RWPE2 (cell line): ENCODE results near the gene PEPD.

ENCODE experiments used
- ATAC-seq: fragments of 200-7000 bp; cut with Tn5 transposase; 3 replicates; pipeline ENCODE4 v1.9.1; 2021; ENCODE audit warnings: low read depth
- DNase-seq: peaks from one replicate; pipeline ENCODE4 v3.0.0-alpha.2; 2020; ENCODE audit warnings: low spot score
- H3K27ac ChIP-seq: fragments of 450-650 bp; 2 replicates; pipeline ENCODE4 v1.5.1; 2017; ENCODE audit warnings: mild to moderate bottlenecking; ENCODE audit not compliant: poor library complexity, severe bottlenecking
- H3K27me3 ChIP-seq: fragments of 250-450 bp; sonication (Bioruptor Pico); 2 replicates; pipeline ENCODE4 v1.5.1; 2021; ENCODE audit warnings: mild to moderate bottlenecking, moderate library complexity; ENCODE audit not compliant: insufficient read depth, poor library complexity, severe bottlenecking
- H3K36me3 ChIP-seq: fragments of 250-450 bp; sonication (Bioruptor Pico); 2 replicates; pipeline ENCODE4 v1.5.1; 2020; ENCODE audit warnings: low read depth, mild to moderate bottlenecking, moderate library complexity
- H3K4me1 ChIP-seq: fragments of 250-450 bp; sonication (Bioruptor Pico); 2 replicates; pipeline ENCODE4 v1.5.1; 2021; ENCODE audit warnings: mild to moderate bottlenecking, moderate library complexity; ENCODE audit not compliant: insufficient read depth, poor library complexity, severe bottlenecking
- H3K4me3 ChIP-seq: fragments of 250-450 bp; sonication (Bioruptor Pico); 2 replicates; pipeline ENCODE4 v1.5.1; 2021; ENCODE audit warnings: mild to moderate bottlenecking, moderate library complexity; ENCODE audit not compliant: severe bottlenecking
- H3K9me3 ChIP-seq: fragments of 250-450 bp; sonication (Bioruptor Pico); 2 replicates; pipeline ENCODE4 v1.5.1; 2021; ENCODE audit warnings: mild to moderate bottlenecking, moderate library complexity; ENCODE audit not compliant: severe bottlenecking
- CTCF ChIP-seq: fragments of 450-650 bp; IDR thresholded peaks from one replicate; pipeline ENCODE4 v1.5.1; 2017; ENCODE audit warnings: mild to moderate bottlenecking, moderate library complexity; ENCODE audit not compliant: poor library complexity, severe bottlenecking

Gene PEPD

GRCh38 chr19:33524024-33524664 lies 2.6 kb upstream of the PEPD start:
- Histone ChIP-seq H3K27ac (no peak overlapping the region), H3K4me1 (no peaks in the 10 kb centered on the region), H3K36me3 (no peaks in the 10 kb centered on the region), H3K9me3 (no peaks in the 10 kb centered on the region), H3K27me3 (no peaks in the 10 kb centered on the region), H3K4me3 (no peak overlapping the region)
- ATAC-seq (no peak), DNase-seq (no peak)
- TF ChIP-seq CTCF, result no peak

- DNase-seq, result no peak
- Histone ChIP-seq H3K27me3 (no peaks in the 10 kb centered on the region), H3K36me3 (no peaks in the 10 kb centered on the region), H3K9me3 (no peaks in the 10 kb centered on the region), H3K4me3 (no peak overlapping the region), H3K4me1 (no peaks in the 10 kb centered on the region), H3K27ac (no peak overlapping the region)
- no peak for TF ChIP-seq CTCF
- ATAC-seq, result no peak
These were observed 1.6 kb upstream of the PEPD start for GRCh38 chr19:33523167-33523566.

GRCh38 chr19:33522371-33522662 lies 726 bp upstream of the PEPD start:
- Histone ChIP-seq H3K36me3 (no peaks in the 10 kb centered on the region), H3K27me3 (no peaks in the 10 kb centered on the region), H3K9me3 (no peaks in the 10 kb centered on the region), H3K4me1 (no peaks in the 10 kb centered on the region), H3K27ac (no peak overlapping the region), H3K4me3 (peak overlapping the region; percentile 71)
- DNase-seq (no peak), ATAC-seq (no peak)
- TF ChIP-seq CTCF, result no peak

- H3K36me3 ChIP-seq, result no peaks in the 10 kb centered on the region
- ATAC-seq (no peak), DNase-seq (no peak)
- no peaks in the 10 kb centered on the region for H3K9me3 ChIP-seq
- no peak overlapping the region for H3K27ac ChIP-seq
- H3K27me3 ChIP-seq, result no peaks in the 10 kb centered on the region
- no peak for TF ChIP-seq CTCF
- no peaks in the 10 kb centered on the region for H3K4me1 ChIP-seq
- H3K4me3 ChIP-seq, result peak overlapping the region; percentile 71
These were observed 629 bp downstream of the PEPD start for GRCh38 chr19:33520844-33521479.

GRCh38 chr19:33520048-33520643 lies 1.4 kb downstream of the PEPD start:
- DNase-seq, result no peak
- no peak overlapping the region for H3K27ac ChIP-seq
- H3K9me3 ChIP-seq, result no peaks in the 10 kb centered on the region
- H3K4me1 ChIP-seq, result no peaks in the 10 kb centered on the region
- H3K27me3 ChIP-seq, result no peaks in the 10 kb centered on the region
- TF ChIP-seq CTCF, result no peak
- no peak overlapping the region for H3K4me3 ChIP-seq
- no peaks in the 10 kb centered on the region for H3K36me3 ChIP-seq
- no peak for ATAC-seq
